AG09319 (cell line): Measurements from ENCODE around the gene EIF2S2.
"Not testable (repeated sequence)": the region's sequence is repeated elsewhere in the genome, so short reads cannot be mapped to it uniquely, and the experiment has no call there.

ENCODE experiments used
- DNase-seq: peaks from one replicate; pipeline ENCODE4 v3.0.0-alpha.2; 2010; ENCODE audit warnings: low read depth; ENCODE audit errors: extremely low read depth
- TF ChIP-seq, protein P1 (sequence below): IDR thresholded peaks from 2 replicates; pipeline ENCODE4 v1.5.1; 2011; ENCODE audit warnings: low read depth, mild to moderate bottlenecking, inconsistent platforms, low read length, moderate library complexity

EIF2S2 gene

DNA sequence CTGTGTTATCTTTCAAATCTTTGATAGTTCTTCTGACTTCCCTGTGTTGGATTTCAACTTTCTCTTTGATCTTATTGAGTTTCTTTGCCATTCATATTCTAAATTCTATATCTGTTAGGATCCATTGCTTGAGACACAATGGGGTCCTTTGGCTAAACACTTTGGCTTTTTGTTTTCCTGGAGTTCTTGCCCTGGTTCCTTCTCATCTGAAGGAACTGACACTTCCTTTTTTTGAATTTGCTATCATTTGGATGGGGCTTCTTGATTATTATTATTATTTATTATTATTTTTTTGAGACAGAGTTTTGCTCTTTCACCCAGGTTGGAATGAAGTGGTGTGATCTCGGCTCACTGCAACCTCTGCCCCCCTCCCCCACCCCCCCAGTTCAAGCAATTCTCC lies 30.1 kb upstream of the EIF2S2 start:
- TF ChIP-seq, protein P1, sequence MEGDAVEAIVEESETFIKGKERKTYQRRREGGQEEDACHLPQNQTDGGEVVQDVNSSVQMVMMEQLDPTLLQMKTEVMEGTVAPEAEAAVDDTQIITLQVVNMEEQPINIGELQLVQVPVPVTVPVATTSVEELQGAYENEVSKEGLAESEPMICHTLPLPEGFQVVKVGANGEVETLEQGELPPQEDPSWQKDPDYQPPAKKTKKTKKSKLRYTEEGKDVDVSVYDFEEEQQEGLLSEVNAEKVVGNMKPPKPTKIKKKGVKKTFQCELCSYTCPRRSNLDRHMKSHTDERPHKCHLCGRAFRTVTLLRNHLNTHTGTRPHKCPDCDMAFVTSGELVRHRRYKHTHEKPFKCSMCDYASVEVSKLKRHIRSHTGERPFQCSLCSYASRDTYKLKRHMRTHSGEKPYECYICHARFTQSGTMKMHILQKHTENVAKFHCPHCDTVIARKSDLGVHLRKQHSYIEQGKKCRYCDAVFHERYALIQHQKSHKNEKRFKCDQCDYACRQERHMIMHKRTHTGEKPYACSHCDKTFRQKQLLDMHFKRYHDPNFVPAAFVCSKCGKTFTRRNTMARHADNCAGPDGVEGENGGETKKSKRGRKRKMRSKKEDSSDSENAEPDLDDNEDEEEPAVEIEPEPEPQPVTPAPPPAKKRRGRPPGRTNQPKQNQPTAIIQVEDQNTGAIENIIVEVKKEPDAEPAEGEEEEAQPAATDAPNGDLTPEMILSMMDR, result no peak
- DNase-seq, result no peak

DNA sequence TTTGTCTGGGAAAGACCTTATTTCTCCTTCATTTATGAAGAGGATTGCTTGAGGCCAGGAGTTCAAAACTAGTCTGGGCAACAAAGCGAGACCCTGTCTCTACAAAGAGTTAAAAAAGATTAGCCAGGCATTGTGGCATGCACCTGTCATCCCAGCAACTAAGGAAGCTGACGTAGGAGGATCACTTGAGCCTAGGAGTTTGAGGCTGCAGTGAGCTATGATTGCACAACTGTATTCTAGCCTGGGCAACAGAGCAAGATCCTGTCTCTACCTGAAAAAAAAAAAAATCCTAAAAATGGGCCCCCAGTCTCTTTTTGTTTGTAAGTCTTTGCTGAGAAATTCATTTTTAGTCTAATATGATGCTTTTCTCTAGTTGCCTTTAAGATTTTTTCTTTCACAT lies 29.2 kb upstream of the EIF2S2 start:
- TF ChIP-seq, protein P1, result no peak
- DNase-seq, result no peak

DNA sequence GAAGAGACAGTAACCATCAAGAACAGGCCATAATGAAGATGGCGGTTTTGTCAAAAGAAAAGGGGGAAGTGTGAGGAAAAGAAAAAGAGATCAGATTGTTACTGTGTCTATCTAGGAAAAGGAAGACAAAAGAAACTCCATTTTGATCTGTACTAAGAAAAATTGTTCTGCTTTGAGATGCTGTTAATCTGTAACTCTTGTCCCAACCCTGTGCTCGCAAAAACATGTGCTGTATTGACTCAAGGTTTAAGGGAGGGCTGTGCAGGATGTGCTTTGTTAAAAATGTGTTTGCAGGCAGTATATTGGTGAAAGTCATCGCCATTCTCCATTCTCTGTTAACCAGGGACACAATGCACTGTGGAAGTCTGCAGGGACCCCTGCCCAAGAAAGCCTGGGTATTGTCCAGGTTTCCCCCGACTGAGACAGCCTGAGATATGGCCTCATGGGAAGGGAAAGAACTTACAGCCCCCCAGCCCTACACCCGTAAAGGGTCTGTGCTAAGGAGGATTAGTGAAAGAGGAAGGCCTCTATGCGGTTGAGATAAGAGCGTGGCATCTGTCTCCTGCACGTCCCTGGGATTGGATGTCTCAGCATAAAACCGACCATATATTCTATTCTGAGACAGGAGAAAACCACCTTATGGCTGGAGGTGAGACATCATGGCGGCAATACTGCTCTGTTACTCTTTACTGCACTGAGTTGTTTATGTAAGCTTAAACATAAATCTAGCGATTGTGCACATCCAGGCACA lies 23.7 kb upstream of the EIF2S2 start:
- not testable (repeated sequence) for DNase-seq

DNA sequence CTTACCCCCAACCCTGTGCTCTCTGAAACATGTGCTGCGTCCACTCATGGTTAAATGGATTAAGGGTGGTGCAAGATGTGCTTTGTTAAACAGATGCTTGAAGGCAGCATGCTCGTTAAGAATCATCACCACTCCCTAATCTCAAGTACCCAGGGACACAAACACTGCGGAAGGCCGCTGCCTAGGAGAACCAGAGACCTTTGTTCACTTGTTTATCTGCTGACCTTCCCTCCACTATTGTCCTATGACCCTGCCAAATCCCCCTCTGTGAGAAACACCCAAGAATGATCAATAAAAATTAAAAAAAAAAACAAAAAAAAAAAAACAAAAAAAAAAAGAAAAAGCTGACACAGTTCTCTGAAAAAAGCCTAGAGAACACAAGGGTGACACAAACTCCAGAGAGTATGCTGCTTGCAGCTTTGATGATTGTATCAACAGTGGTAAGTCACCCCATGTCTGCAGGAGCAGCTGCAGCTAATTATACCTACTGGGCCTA lies 21.4 kb upstream of the EIF2S2 start:
- not testable (repeated sequence) for DNase-seq

DNA sequence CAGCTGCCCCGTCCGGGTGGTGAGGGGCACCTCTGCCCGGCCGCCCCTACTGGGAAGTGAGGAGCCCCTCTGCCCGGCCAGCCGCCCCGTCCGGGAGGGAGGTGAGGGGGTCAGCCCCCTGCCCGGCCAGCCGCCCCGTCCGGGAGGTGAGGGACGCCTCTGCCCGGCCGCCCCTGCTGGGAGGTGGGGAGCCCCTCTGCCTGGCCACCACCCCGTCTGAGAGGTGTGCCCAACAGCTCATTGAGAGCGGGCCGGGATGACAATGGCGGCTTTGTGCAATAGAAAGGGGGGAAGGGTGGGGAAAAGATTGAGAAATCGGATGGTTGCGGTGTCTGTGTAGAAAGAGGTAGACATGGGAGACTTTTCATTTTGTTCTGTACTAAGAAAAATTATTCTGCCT lies 20.9 kb upstream of the EIF2S2 start:
- DNase-seq, result not testable (repeated sequence)

DNA sequence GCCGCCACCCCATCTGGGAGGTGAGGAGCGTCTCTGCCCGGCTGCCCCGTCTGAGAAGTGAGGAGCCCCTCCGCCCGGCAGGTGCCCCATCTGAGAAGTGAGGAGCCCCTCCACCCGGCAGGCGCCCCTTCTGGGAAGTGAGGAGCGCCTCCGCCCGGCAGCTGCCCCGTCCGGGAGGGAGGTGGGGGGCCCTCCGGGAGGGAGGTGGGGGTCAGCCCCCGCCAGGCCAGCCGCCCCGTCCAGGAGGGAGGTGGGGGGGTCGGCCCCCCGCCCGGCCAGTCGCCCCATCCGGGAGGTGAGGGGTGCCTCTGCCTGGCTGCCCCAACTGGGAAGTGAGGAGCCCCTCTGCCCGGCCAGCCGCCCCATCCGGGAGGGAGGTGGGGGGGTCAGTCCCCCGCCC lies 20.4 kb upstream of the EIF2S2 start:
- not testable (repeated sequence) for DNase-seq

DNA sequence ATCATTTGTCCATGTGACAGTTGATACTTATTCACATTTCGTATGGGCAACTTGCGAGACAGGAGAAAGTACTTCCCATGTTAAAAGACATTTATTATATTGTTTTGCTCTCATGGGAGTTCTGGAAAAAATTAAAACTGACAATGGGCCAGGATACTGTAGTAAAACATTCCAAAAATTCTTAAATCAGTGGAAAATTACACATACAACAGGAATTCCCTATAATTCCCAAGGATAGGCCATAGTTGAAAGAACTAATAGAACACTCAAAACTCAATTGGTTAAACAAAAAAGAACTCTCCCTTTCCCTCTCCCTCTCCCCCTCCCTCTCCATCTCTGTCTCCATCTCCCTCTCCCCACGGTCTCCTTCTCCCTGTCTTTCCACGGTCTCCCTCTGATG lies 19.4 kb upstream of the EIF2S2 start:
- TF ChIP-seq, protein P1, result no peak
- no peak for DNase-seq

DNA sequence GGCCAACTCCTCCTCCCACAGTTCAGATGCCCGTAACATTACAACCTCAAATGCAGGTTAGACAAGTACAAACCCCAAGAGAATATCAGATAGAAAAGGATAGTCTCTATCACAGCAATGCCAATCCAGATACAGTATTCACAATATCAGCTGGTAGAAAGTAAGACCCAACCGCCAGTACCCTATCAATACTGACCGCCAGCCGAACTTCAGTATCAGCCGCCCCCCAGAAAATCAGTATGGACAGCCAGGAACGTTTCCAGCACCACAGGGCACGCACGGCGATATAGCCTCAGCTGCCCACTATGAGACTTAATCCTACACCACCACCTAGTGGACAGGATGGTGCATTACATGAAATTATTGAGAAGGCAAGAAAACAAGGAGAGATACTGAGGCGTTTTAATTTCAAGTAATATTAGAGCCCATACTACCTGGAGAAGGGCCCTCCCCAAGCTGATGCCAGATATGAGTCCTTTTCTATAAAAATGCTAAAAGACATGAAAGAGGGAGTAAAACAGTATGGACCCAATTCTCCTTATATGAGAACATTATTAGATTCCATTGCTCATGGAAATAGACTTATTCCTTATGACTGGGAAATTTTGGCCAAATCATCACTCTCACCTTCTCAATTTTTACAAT lies 17.6 kb upstream of the EIF2S2 start:
- DNase-seq, result peak; percentile 43
- TF ChIP-seq, protein P1, result peak; percentile 75

DNA sequence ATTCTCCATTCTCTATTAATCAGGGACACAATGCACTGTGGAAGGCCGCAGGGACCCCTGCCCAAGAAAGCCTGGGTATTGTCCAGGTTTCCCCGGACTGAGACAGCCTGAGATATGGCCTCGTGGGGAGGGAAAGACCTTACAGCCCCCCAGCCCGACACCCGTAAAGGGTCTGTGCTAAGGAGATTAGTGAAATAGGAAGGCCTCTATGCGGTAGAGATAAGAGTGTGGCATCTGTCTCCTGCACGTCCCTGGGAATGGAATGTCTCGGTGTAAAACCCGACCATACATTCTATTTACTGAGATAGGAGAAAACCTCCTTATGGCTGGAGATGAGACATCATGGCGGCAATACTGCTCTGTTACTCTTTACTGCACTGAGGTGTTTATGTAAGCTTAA lies 15.7 kb upstream of the EIF2S2 start:
- TF ChIP-seq, protein P1, result no peak
- no peak for DNase-seq
